ENCODE results near the gene CD2. TPM values are rescaled to one million over a fixed set of nuclear protein-coding genes. Genes with fewer than 3 reads are reported as not detected.

The CD2 gene
- total and polyA plus RNA-seq, 7 donors, result 0.21 to 0.62 (median 0.42) TPM

- intact Hi-C loops (cut with DNase I), result no loop called here
- Histone ChIP-seq H3K4me1 (no peaks in the 10 kb centered on the region), H3K9me3 (no peaks in the 10 kb centered on the region), H3K4me3 (no peak overlapping the region), H3K27me3 (ENCODE audit: insufficient read depth in 3 of 3, low read length in 2 of 3) (no peaks in the 10 kb centered on the region), H3K36me3 (ENCODE audit: insufficient read depth in 1 of 2, low read depth in 1 of 2) (no peaks in the 10 kb centered on the region), H3K27ac (no peak overlapping the region)
- ATAC-seq (no peak), DNase-seq (no peak)
- WGBS, 3 donors, result 53 to 67% (median 55%) methylated on average over 11 of the region's 11 CpGs
- TF ChIP-seq CTCF (IDR thresholded peaks at IDR 0.05), result peak; percentile 31
These were observed 9.7 kb downstream of the CD2 start for GRCh38 chr1:116763787-116764465.

GRCh38 chr1:116764466-116764898, 10.3 kb downstream of the CD2 start:
- Histone ChIP-seq H3K4me3 (no peak overlapping the region), H3K27me3 (ENCODE audit: insufficient read depth in 3 of 3, low read length in 2 of 3) (no peaks in the 10 kb centered on the region), H3K9me3 (no peaks in the 10 kb centered on the region), H3K36me3 (ENCODE audit: insufficient read depth in 1 of 2, low read depth in 1 of 2) (no peaks in the 10 kb centered on the region), H3K27ac (no peak overlapping the region), H3K4me1 (no peaks in the 10 kb centered on the region)
- no peak for ATAC-seq
- no peak for TF ChIP-seq CTCF (IDR thresholded peaks at IDR 0.05)
- intact Hi-C loops (cut with DNase I), result no loop called here
- WGBS, 3 donors, result 95 to 99% (median 98%) methylated on average over 5 of the region's 5 CpGs
- no peak for DNase-seq

- TF ChIP-seq CTCF (IDR thresholded peaks at IDR 0.05), result no peak
- intact Hi-C loops (cut with DNase I), result no loop called here
- H3K4me1 ChIP-seq, result no peaks in the 10 kb centered on the region
- no peaks in the 10 kb centered on the region for H3K36me3 ChIP-seq (ENCODE audit: insufficient read depth in 1 of 2, low read depth in 1 of 2)
- no peak overlapping the region for H3K4me3 ChIP-seq
- no peak for DNase-seq
- H3K9me3 ChIP-seq, result no peaks in the 10 kb centered on the region
- WGBS, 3 donors, result 50 to 77% (median 62%) methylated on average over 15 of the region's 15 CpGs
- no peak for ATAC-seq
- no peaks in the 10 kb centered on the region for H3K27me3 ChIP-seq (ENCODE audit: insufficient read depth in 3 of 3, low read length in 2 of 3)
- H3K27ac ChIP-seq, result no peak overlapping the region
These were observed 11.0 kb downstream of the CD2 start for GRCh38 chr1:116764906-116765862.

GRCh38 chr1:116765962-116766361, 11.7 kb downstream of the CD2 start:
- Histone ChIP-seq H3K27ac (no peak overlapping the region), H3K4me3 (no peak overlapping the region), H3K4me1 (no peaks in the 10 kb centered on the region), H3K27me3 (ENCODE audit: insufficient read depth in 3 of 3, low read length in 2 of 3) (no peaks in the 10 kb centered on the region), H3K36me3 (ENCODE audit: insufficient read depth in 1 of 2, low read depth in 1 of 2) (no peaks in the 10 kb centered on the region), H3K9me3 (no peaks in the 10 kb centered on the region)
- no peak for DNase-seq
- no peak for TF ChIP-seq CTCF (IDR thresholded peaks at IDR 0.05)
- no peak for ATAC-seq
- intact Hi-C loops (cut with DNase I), result no loop called here
- WGBS, 3 donors, result 85 to 92% (median 87%) methylated on average over 4 of the region's 4 CpGs
